Coronary artery (tissue), 2 donors: Measurements from ENCODE around the gene TBC1D16.
"Not testable (repeated sequence)": the region's sequence is repeated elsewhere in the genome, so short reads cannot be mapped to it uniquely, and the experiment has no call there.

Experiments used
- DNase-seq: peaks from one replicate; pipeline ENCODE4 v3.0.0-alpha.2; 2017; ENCODE audit warnings: low spot score
- H3K27ac ChIP-seq, 2 donors: fragments of 200-600 bp; sonication (generic); one replicate each; pipeline ENCODE4 v1.5.1; 2016 to 2019
- H3K4me3 ChIP-seq: fragments of 200-600 bp; sonication (generic); 2 replicates; pipeline ENCODE4 v1.5.1; 2016; ENCODE audit warnings: mild to moderate bottlenecking, moderate library complexity
- TF ChIP-seq, protein P1 (sequence below): fragments of 200-600 bp; sonication (generic); IDR thresholded peaks from one replicate; pipeline ENCODE4 v1.5.1; 2019; ENCODE audit warnings: antibody characterized with exemption

Gene TBC1D16

DNA sequence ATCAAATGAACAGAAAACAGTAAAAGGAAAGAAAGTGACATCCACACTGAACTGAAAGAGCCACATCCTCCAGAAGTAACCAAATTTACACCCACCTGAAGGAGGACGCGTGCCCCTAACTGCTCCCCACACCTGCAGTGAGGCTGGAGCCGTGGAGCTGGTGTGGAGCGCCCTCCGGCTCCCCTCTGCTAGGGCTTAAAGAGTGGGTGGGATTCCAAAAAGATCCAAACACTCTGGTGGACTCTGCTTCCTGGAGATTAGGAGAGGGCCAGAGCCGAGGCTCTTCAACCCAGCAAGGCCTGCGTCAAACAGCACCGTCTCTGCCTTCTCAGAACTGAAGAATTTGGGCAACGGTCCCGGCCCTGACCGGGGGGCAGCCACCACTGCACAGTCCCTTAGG lies 16.0 kb upstream of the TBC1D16 start:
- TF ChIP-seq, protein P1, sequence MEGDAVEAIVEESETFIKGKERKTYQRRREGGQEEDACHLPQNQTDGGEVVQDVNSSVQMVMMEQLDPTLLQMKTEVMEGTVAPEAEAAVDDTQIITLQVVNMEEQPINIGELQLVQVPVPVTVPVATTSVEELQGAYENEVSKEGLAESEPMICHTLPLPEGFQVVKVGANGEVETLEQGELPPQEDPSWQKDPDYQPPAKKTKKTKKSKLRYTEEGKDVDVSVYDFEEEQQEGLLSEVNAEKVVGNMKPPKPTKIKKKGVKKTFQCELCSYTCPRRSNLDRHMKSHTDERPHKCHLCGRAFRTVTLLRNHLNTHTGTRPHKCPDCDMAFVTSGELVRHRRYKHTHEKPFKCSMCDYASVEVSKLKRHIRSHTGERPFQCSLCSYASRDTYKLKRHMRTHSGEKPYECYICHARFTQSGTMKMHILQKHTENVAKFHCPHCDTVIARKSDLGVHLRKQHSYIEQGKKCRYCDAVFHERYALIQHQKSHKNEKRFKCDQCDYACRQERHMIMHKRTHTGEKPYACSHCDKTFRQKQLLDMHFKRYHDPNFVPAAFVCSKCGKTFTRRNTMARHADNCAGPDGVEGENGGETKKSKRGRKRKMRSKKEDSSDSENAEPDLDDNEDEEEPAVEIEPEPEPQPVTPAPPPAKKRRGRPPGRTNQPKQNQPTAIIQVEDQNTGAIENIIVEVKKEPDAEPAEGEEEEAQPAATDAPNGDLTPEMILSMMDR, result no peak
- H3K27ac ChIP-seq, result no peak overlapping the region
- no peak for DNase-seq

DNA sequence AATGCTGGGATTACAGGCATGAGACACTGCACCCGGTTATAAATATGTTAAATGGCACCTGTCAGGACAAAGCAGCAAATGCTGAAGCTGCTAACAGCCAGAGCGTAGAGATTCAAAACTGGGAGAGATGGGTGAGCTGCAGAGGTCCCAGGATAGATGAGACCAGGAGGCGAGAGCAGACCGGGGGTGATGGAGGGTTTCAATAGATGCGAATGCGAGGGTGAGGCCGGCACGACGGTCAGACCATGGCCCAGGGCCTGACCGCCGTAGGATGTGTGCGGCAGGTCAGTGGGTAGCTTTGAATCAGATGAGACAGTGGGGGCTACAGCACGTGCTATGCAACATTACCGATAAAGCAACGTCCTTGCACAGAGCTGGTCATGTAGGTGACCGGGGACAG lies 15.0 kb upstream of the TBC1D16 start:
- H3K27ac ChIP-seq, result no peak overlapping the region
- H3K4me3 ChIP-seq, result no peak overlapping the region
- TF ChIP-seq, protein P1, result no peak
- DNase-seq, result no peak

More for the DNA sequence above, 16.0 kb upstream of the TBC1D16 start:
- H3K4me3 ChIP-seq, result no peak overlapping the region

DNA sequence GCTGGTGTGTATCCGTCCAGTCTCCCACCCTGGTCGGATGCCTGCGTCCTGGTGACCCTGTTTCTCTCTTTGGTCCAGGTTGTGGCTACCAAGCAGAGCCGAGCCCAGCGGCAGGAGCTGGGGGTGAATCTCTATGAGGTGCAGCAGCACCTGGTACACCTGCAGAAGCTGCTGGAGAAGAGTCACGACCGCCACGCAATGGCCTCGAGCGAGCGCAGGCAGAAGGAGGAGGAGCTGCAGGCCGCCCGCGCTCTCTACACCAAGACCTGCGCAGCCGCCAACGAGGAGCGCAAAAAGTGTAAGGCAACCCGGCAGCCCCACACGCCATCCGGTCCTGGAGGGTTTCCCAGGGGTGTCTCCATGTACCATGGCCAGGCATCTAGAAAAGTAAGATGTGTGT lies 14.3 kb upstream of the TBC1D16 start:
- no peak for DNase-seq
- Histone ChIP-seq H3K4me3 (no peak overlapping the region), H3K27ac (no peak overlapping the region)
- TF ChIP-seq, protein P1, result no peak

DNA sequence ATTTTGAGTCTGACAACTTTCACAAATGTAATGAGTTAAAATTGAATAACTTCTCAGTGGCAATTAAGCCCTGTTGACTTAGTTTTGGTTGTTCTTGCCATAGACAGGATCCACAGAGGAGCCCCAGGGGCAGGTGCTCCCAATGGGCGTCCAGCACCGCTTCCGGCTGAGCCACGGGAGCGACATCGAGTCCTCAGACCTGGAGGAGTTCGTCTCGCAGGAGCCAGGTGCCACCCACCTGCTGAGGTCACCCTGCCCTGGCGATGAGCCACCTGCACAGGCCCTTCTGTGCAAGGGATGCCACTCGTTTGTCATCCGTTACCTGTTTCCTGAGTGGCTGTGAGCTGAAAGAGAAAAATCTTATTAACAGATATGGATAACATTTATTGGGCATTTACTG lies 11.5 kb upstream of the TBC1D16 start:
- Histone ChIP-seq H3K4me3 (no peak overlapping the region), H3K27ac (no peak overlapping the region)
- DNase-seq, result no peak
- TF ChIP-seq, protein P1, result no peak

DNA sequence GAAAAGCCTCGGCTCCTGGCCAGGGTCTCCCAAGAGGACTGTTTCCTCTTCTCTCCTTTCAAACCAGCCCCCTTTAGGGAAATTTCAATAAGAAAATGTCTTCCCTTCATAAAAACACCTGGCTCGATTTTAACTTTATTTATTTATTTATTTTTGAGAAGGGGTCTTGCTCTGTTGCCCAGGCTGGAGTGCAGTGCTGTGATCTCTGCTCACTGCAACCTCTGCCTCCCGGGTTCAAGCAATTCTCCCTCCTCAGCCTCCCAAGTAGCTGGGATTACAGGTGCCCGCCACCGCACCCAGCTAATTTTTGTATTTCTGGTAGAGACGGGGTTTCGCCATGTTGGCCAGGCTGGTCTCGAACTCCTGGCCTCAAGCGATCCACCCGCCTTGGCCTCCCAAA lies 11.0 kb upstream of the TBC1D16 start:
- H3K4me3 ChIP-seq, H3K27ac ChIP-seq, DNase-seq: not testable (repeated sequence)

DNA sequence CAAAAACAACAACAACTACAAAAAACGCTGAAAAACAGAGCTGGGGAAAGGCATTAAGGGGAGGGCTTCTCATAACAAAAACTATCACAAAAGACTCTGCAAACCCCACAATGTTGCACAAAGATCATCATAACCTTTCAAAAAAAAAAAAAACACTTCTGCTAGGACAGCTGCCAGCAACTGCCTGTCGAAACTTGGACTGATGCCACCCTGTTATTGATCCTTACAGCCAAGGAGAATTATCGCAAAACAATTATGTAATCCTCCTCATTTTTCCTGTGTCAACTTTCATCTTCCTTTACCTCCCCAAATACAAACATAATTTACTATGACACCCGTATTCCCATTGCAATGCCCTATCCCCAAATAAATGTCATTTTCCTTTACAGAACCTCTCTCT lies 10.0 kb upstream of the TBC1D16 start:
- no peak overlapping the region for H3K27ac ChIP-seq
- DNase-seq, result no peak

DNA sequence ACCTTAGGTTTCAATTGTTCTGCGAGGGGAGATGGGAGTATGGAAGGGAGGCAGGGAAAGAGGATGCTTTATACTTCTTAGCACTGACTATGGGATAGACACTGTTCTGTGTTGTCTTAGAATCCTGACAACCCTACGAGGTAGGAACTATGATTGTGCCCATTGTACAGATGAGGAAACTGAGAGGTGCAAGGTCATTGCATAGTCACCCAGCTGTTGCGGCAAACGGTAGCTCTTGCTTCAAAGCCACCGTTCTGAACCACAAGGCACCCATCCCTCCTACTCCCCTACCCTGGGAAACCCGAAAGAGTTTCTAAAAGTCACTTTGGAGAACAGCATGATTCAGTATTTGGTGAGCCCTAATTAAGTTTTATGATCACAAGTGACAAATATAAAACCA lies 8.3 kb upstream of the TBC1D16 start:
- no peak for DNase-seq
- TF ChIP-seq, protein P1, result no peak
- Histone ChIP-seq H3K4me3 (no peak overlapping the region), H3K27ac (no peak overlapping the region)

More for the DNA sequence above, 10.0 kb upstream of the TBC1D16 start:
- TF ChIP-seq, protein P1, result no peak
- H3K4me3 ChIP-seq, result no peak overlapping the region
